Measurements from ENCODE around the gene PTPRU.

GRCh38 chr1:29317063-29317915, 81.0 kb downstream of the PTPRU start:
- TF ChIP-seq CTCF (IDR thresholded peaks at IDR 0.05; ENCODE audit: low read depth, low read length, poor library complexity, severe bottlenecking) (no peak), EZH2phosphoT487 (IDR thresholded peaks at IDR 0.05; ENCODE audit: borderline replicate concordance, low read length) (no peak)
